ENCODE data around the gene TTC28.
A peak's percentile ranks its signal among the peaks of the same experiment; 100 is the strongest.

TTC28 gene

GRCh38 chr22:28454431-28455064 is 225.1 kb downstream of the TTC28 start:
- no peak for DNase-seq
- Mint-ChIP-seq H3K4me3 (no peak overlapping the region), H3K9me3 (peaks cover 7% of the 10 kb centered on the region), H3K27me3 (ENCODE audit: low read depth, poor library complexity) (peaks cover 6% of the 10 kb centered on the region), H3K27ac (no peak overlapping the region), H3K36me3 (ENCODE audit: low read depth) (peaks cover 13% of the 10 kb centered on the region), H3K4me1 (no peaks in the 10 kb centered on the region)
- no peak for TF ChIP-seq CTCF (IDR thresholded peaks at IDR 0.05)

- Mint-ChIP-seq H3K9me3 (peaks cover 7% of the 10 kb centered on the region), H3K36me3 (ENCODE audit: low read depth) (peaks cover 13% of the 10 kb centered on the region), H3K27ac (no peak overlapping the region), H3K4me3 (no peak overlapping the region), H3K27me3 (ENCODE audit: low read depth, poor library complexity) (peaks cover 4% of the 10 kb centered on the region), H3K4me1 (peaks cover 7% of the 10 kb centered on the region)
- DNase-seq, result no peak
- no peak for TF ChIP-seq CTCF (IDR thresholded peaks at IDR 0.05)
Measured at GRCh38 chr22:28450109-28450508, 229.5 kb downstream of the TTC28 start.

- Mint-ChIP-seq H3K4me1 (peaks cover 11% of the 10 kb centered on the region), H3K27me3 (ENCODE audit: low read depth, poor library complexity) (peaks cover 4% of the 10 kb centered on the region), H3K9me3 (peaks cover 7% of the 10 kb centered on the region), H3K4me3 (no peak overlapping the region), H3K36me3 (ENCODE audit: low read depth) (peaks cover 13% of the 10 kb centered on the region), H3K27ac (no peak overlapping the region)
- no peak for TF ChIP-seq CTCF (IDR thresholded peaks at IDR 0.05)
- DNase-seq, result no peak
Measured at GRCh38 chr22:28449041-28449440, 230.6 kb downstream of the TTC28 start.

- Mint-ChIP-seq H3K27me3 (ENCODE audit: low read depth, poor library complexity) (peaks cover 4% of the 10 kb centered on the region), H3K4me1 (peaks cover 14% of the 10 kb centered on the region), H3K4me3 (no peak overlapping the region), H3K27ac (peak overlapping the region; percentile 60), H3K36me3 (ENCODE audit: low read depth) (peaks cover 13% of the 10 kb centered on the region), H3K9me3 (peaks cover 7% of the 10 kb centered on the region)
- TF ChIP-seq CTCF (IDR thresholded peaks at IDR 0.05), result no peak
- no peak for DNase-seq
Measured at GRCh38 chr22:28448625-28449024, 231.0 kb downstream of the TTC28 start.

- Mint-ChIP-seq H3K27me3 (ENCODE audit: low read depth, poor library complexity) (no peaks in the 10 kb centered on the region), H3K9me3 (no peaks in the 10 kb centered on the region), H3K27ac (no peak overlapping the region), H3K4me3 (peak overlapping the region; percentile 19), H3K4me1 (peaks cover 48% of the 10 kb centered on the region), H3K36me3 (ENCODE audit: low read depth) (no peaks in the 10 kb centered on the region)
- no peak for DNase-seq
- TF ChIP-seq CTCF (IDR thresholded peaks at IDR 0.05), result no peak
Measured at GRCh38 chr22:28444659-28445058, 235.0 kb downstream of the TTC28 start.

- H3K27ac Mint-ChIP-seq, result peak overlapping the region; percentile 88
- H3K36me3 Mint-ChIP-seq (ENCODE audit: low read depth), result no peaks in the 10 kb centered on the region
- peaks cover 51% of the 10 kb centered on the region for H3K4me1 Mint-ChIP-seq
- DNase-seq, result peak; percentile 43
- H3K9me3 Mint-ChIP-seq, result no peaks in the 10 kb centered on the region
- H3K4me3 Mint-ChIP-seq, result peak overlapping the region; percentile 93
- TF ChIP-seq CTCF (IDR thresholded peaks at IDR 0.05), result no peak
- H3K27me3 Mint-ChIP-seq (ENCODE audit: low read depth, poor library complexity), result no peaks in the 10 kb centered on the region
Measured at GRCh38 chr22:28443526-28443876, 236.1 kb downstream of the TTC28 start.
